ELF-1 (cell line): ENCODE data around the gene CCDC183.
"Not testable (repeated sequence)": the region's sequence is repeated elsewhere in the genome, so short reads cannot be mapped to it uniquely, and the experiment has no call there.

Experiments used
- DNase-seq: peaks from one replicate; pipeline ENCODE4 v3.0.0-alpha.2; 2016; ENCODE audit warnings: low read depth, low spot score

Gene CCDC183

DNA sequence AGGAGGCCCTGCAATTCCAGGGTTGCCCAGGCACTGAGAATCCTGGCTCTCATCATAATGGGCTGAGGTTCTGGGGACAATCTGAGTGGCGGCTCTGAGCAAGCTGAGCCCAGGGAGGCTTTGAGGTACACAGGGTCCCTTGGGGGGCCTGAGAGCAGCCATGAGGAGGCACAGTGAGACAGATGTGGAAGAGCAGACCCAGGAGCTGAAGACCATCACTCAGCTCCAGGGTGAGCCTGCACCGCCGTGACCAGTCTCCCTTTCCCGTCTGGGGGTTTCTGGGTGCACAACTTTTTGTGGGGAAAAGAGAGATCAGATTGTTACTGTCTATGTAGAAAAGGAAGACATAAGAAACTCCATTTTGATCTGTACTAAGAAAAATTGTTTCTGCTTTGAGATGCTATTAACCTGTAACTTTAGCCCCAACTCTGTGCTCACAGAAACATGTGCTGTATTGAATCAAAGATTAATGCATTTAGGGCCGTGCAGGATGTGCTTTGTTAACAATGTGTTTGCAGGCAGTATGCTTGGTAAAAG, at the start of gene CCDC183:
Gene CCDC183 (plus strand): TSS at position 101 of the 537 bp plus-strand sequence. CDS start 60 bp downstream, at position 161.
- no peak for DNase-seq

DNA sequence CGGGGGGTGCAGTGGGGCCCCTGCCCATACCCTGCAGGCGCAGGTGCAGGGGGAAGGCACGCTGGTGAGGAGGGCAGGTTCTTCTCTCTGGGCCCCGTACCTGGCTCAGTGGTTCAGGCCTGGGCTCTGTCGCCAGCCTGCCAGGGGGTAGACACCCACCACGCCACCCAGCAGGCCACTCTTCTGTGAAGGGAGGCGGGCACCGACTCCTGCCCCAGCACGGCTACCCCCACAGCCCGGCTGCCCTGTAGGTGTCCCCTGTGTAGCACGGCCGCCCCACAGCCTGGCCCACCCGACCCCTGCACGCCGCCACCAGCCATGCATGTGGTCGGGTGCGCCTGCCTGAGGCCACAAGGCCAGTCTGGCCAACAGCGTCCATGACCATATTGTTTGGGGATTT, 49.5 kb upstream of the CCDC183 start:
- DNase-seq: no peak

DNA sequence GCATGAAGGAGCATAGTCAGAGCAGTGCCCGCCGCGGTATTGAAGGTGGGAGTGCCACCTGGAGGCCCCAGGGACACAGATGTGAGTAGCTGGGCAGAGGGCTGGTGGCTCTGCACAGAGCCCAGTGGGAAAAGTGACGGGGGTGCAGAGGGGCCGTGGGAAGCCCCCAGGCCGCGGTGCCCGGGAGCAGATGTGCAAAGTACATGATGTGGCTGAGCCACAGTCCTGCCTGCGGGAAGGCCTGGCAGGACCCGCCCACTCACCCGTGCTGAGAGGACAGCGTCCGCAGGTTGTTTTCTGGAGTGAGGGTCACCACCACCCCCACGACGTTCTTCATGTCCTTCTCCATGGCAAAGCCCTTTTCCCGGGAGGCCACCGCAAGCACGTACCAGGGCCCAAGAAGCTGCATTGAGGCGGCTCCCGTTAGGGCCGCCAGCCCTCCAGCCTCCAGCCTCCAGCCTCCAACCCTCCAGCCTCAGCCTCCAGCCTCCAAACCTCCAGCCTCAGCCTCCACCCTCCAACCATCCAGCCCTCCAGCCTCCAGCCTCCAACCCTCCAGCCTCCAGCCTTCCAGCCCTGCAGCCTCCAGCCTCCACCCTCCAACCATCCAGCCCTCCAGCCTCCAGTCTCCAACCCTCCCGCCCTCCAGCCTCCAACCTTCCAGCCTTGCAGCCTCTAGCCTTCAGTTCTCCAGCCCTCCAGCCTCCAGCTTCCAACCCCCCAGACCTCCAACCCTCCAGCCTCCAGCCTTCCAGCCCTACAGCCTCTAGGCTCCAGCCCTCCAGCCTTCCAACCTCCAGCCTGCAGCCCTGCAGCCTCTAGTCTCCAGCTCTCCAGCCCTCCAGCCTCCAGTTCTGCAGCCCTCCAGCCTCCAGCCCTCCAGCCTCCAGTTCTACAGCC, 48.7 kb upstream of the CCDC183 start:
- DNase-seq: no peak

DNA sequence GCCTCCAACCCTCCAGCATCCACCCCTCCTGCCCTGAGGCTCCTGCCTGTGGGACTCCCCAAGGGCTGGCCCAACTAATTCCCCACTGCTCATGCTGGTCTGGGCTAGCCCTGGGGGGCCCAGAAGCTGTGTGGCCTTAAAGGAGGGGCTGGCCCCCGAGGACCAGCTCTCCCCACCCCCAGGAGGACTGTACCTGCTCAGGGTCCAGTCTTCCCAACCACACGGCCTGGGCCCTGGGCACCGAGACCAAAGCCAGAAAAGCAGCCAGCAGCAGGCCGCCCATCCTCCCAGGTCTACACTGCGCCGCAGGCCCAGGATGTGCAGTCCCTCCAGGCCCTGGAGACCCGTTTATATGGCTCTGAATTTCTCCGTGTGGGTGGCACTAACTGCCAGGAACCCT, 47.9 kb upstream of the CCDC183 start, which contains the start of gene LCN6:
Gene LCN6 (minus strand): TSS at position 325 of the 400 bp plus-strand sequence. CDS start 42 bp downstream, at position 283.
- no peak for DNase-seq

DNA sequence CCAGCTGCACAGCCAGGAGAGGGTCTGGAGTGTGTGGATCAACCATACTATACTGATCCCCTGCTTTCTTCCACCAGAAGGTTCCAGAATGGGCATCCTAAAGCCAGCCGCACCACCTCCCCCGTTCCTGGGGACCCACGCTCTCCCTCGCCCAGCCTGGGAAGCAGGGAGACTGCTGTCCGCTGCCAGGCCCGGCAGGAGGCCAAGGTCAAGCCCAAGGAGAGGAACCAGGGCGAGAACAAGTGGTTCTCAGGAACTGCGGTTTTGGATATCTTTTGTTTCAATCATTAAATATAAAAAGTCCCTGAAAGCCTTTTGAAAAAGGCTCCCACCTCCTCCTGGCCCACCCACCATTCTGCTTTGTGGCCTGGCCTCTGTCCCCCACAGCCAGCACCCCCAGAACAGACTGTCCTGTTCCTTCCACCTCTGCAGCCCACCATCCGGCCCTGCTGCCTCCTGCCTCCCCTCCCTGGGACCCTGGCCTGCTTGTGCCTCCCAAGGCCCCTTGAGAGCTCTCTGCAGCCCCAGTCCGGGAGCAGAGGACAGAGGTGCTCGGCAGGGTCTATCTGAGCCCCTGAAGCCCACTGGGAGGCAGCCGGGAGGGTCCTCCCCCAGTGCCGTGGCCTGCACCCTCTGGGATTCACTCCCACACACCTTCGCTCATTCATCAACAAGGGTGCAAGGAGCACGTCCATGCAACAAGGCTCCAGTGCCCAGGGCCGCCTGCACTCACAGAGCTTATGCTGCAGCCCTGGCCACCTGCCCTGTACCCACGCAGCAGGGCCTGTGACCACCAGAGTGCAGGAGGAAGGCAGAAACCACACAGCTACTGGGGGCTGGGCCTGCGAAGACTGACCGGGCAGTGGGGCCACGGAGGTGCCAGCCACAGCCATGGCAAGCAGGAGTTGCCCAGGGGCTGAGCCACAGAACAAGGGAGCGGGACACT, 47.2 kb upstream of the CCDC183 start:
- DNase-seq: no peak

DNA sequence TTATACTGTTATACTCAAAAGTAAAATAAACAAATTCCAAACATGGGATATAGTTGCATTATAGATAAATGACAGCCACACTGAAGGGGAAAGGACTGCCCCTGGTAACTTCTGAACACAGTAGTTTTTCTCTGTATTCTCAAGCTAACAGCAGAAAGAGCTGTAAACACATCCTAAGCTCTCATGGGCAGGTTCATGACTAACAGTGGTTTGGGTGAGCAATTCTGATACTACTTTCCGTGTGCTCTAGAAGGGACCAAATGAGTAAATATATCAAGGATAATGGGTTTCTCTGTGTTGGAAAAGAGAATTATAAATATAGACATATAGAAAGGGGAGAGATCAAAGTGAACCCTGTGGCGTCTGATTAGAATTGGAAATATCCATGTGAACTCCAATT, 45.6 kb upstream of the CCDC183 start:
- DNase-seq: no peak

DNA sequence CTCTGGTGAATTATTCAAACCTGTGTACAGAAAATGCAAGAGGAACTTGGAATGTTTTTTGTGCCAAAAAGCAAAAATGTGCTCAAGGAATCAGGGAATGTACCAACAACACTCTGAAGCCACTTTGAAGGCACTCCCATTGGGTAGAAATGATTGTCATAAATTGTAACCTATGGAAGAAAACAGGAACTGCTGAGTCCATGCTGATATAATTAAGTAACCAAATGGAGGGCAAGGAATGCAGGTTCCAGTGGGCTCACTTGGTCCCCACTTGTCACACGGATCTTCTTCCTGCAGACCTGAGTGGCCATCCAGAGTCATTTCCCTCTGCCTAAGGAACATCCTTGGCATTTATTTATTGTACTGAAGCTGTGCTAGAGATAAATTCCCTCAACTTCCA, 44.9 kb upstream of the CCDC183 start:
- DNase-seq: no peak

DNA sequence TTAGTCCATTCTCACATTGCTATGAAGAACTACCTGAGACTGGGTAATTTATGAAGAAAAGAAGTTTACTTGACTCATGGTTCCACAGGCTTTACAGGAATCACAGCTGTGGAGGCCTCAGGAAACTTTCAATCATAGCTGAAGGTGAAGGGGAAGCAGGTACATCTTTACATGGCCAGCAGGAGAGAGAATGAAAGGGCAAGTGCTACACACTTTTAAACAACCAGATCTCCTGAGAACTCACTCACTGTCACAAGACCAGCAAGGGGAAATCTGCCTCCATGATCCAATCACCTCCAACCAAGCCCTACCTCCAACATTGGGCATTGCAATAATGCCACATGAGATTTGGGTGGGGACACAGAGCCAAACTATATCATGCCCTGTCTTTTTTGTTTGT, 44.3 kb upstream of the CCDC183 start:
- DNase-seq: no peak

DNA sequence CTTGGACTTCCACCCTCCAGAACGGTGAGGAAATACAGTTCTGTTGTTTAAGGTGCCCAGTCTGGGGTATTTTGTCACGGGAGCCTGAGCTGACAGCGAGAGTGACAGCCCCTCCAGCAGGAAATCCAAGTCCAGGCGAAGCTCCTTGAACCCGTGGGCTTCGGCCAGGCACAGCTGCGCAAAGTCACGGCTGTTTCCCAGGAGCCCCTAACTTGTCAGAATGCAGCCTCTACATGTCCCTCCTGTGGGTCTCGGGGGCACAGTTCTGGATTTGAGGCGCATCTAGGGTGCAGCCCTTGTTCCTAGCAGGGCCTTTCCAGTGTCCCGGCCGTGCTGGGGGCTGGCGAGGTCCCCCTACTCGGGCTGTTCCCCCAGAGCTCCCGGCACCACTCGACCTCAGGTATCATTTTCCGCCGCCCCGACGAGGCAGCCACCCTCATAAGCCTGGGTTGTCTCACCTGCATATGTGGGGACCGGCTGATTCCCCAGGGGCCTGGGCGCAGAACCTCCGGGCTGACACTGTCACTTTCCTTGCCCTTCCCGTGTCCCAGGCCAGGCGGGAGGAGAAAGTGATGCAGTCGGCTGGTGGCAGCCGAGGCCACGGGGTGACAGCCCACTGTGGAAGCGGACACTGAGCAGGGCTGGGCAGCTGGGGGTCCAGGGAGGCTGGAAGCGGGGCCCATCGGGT, 42.6 kb upstream of the CCDC183 start:
- DNase-seq: no peak

DNA sequence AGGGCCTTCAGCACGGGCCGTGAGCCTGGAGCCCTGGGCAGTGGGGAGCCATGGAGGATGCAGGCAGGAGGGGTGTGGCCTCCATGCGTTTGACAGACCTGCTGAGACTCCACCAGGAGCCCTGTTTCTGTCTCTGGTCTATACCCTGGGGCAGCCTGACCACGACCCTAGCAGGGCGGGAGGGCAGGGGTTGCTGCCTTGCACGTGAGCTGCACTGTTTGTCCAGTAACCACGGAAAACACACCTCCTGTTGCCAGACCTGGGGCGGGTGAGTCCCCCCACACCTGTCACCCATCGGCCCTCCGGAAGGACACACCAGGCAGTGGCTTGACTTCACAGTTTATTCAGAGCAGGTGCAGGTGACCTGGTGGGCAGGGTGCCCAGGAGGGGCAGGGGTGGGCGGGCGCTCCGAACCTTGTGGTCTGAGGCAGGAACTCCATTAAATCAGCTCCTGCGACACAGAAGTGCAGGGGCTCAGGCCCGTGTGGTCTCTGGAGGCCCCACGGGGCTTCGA, 42.0 kb upstream of the CCDC183 start:
- DNase-seq: no peak

DNA sequence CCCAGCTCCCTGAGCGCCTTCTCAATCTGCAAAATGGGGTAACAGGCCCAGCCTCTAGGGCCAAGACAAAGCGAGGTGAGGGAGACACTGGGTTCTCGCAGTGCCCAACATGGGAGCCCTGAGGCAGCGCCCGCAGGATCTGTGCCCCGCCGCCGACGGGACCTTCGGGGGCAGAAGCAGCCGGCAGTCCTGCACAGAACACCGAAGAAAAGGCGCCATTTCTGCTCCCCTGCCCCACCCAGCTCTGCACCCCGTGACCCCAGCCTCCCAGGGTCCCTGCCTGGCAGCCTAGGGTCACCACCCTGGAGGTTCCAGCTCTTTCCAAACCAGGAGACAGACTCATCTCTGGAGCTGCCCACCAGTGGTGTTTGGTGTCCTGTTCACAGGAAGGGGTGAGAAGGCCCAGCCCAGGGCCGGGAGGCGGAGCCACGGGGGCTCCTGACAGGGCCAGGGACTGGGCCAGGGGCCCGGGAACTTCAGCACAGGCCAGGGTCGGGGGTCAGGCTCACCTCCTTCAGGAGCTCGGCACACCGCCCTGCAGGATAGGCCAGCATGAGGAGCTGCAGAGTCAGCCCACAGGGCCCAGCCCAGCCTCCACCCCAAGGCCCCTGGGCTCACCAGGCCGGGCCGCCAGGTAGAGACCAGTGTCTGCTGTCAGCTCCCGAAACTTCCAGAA, 41.4 kb upstream of the CCDC183 start:
- peak; percentile 45 for DNase-seq

DNA sequence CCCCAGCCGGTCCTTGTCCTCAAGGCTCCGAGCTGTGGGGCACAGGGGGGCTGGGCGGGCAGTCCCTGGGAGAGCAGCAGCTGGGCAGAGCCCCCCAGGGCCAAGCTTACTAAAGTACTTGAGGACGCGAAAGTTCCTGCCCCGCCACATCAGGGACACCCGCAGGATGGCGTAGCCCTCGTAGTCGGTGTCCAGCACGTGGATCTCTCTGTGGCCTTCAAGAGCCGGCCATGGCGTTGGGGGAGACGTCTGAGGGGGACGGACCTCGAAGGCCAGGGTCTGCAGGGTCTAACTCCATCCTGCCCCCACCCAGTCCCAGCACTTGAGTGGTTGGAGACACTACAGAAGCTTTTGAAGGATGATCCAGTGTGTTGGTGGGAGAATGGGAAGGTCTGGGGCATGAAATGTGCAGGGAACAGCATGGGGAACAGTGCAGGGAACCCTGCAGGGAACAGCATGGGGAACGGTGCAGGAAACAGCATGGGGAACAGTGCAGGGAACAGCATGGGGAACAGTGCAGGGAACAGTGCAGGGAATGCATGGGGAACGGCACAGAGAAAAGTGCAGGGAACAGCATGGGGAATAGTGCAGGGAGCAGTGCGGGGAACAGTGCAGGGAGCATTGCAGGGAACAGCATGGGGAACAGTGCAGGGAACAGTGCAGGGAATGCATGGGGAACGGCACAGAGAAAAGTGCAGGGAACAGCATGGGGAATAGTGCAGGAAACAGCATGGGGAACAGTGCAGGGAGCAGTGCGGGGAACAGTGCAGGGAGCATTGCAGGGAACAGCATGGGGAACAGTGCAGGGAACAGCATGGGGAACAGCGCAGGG, 40.6 kb upstream of the CCDC183 start:
- not testable (repeated sequence) for DNase-seq

DNA sequence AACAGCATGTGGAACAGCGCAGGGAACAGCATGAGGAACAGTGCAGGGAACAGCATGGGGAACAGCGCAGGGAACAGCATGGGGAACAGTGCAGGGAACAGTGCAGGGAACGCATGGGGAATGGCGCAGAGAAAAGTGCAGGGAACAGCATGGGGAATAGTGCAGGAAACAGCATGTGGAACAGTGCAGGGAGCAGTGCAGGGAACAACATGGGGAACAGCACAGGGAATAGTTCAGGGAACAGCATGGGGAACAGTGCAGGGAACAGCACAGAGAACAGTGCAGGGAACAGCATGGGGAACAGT, 40.1 kb upstream of the CCDC183 start:
- no peak for DNase-seq

DNA sequence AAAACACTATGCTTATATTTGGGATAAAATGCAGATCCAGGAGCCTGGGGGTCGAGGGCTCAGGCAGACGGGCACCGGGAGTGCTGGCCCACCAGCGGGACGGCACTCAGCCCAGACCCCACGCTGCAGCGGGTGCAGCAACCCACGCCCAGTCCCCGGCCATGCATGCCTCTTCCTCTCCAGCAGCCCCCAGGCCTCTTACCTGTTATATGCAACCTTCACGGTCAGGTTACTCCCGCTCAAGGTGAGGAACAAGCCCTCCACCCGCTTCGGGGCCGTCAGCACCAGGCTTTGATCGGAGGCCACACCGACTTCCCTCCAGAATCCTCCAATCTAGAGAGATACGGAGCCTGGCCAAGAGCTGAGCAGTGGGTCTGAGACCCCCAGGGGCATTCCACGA, 39.3 kb upstream of the CCDC183 start:
- no peak for DNase-seq

DNA sequence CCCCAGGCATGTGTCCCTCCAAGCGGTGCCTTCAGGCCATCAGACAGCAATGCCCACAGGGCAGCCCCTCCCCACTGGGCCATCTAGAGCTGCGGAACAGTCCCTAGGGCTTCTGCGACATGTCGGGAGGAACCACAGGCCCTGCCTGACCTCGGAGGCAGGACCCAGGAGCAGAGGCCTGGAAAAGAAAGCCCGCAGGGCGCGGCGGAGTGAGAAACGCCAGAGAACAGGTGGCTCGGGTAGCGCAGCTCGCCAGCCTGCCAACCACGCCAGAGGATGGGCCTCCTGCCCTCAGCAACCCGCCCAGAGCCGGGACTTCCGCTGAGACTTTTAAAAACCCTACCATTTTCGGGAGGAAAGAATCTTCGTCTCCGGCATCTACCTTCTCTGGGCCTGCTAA, 38.8 kb upstream of the CCDC183 start:
- no peak for DNase-seq

DNA sequence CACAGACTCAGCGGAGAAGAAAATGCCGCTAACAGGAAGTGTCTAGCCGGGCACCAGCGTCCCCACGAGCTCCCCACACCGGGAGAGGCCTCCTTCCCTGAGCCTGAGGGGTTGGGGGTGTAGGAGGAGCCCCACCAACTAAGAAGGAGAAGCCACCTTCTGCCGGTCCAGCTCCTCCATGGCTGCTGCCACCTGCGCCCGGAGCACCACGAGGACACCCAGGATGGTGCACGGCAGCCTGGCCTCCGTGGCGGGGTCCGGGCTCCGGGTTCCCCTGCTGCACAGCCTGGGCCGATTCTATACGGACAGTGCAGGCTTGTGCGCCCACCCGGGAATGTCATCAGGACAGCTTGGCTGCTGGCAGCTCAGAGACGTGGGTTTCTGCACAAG, 38.4 kb upstream of the CCDC183 start:
- DNase-seq: no peak

DNA sequence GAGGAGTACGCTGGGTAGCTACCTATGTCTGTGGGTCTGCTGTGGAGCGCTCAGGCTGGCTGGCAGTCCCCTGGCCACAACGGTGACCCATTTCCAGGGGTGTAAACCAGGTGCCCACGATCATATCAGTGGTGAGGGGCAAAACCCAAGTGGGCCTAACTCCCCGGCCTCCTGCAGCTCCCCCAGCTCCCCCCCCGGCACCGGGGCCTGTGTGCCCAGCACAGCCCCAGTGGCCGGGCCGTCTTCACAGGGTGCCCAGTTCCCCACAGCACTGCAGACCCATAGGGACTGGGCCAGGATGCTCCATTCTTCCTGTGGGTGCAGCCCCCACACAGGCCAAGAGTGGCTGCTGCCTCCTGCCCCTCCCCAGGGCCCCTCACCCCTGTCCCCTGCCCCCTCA, 37.1 kb upstream of the CCDC183 start:
- DNase-seq: no peak

DNA sequence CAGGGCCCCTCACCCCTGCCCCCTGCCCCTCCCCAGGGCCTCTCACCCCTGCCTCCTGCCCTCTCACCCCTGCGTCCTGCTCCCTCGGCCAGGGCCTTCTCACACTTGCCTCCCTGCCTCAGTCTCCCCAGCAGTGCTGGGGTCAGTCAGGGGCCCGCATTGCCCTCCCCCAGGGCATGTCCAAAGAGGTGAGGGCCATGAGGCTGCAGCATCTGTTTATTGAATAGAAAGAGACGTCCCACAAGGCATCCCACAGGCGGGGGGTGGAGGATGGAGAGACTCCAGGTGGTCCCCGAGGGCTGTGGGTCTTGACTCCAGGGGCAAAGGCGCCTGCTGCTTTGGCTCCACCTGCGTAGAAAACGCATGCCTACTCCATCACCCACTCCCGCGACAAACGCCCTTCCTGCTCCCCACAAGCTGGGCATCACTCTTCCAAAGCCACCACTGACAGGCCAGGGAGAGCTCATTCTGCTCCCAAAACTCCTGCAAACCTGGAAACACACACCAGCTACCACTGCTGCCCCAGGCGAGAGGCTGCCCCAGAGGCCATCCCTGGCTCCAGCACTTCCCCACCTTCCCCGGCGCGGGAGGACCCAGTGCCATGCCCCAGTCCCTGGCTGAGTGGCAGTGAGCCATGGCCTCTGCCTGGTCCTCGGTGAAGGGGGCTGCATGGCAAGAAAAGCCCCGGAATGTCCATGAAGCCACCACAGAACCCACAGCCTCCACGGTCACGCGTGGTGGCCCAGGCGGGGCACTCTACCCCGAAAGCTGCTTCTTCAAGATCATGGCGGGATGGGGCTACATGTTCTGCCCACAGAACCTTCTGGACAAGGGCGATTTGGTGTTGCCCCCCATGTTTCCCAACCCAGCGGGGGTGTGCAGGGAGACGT, 36.5 kb upstream of the CCDC183 start:
- no peak for DNase-seq

DNA sequence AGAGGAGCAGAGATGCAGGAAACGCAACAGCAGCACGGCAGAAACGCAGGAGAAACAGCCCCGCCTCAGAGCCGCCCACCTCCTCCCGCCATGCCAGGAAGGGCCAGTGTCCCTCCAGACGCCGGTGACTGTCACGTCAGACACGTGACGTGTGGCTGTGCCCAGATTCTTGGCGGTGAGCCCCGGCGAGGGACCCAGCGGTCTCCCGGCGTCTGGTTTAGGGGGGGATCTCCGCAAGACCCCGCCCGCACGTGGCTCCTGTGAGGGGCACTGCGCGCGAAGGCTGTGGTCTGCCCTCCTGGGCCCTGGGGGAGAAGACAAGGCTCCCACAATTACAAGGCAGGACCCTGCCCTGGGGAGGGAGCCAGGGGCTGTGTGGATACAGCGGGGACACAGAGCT, 35.7 kb upstream of the CCDC183 start:
- peak; percentile 36 for DNase-seq
